ENCODE results near the gene SIRPA.

SIRPA gene

GRCh38 chr20:1871807-1872458 lies 23.3 kb upstream of the SIRPA start:
- Histone ChIP-seq H2BK5ac (ENCODE audit: low read depth, low read length, poor library complexity, severe bottlenecking) (no peak overlapping the region), H3K4me2 (ENCODE audit: low read length, poor library complexity, severe bottlenecking) (no peak overlapping the region), H3K18ac (ENCODE audit: low read depth in 1 of 2, low read length in 2 of 2) (no peak overlapping the region), H2AK5ac (ENCODE audit: low read length, severe bottlenecking) (no peak overlapping the region), H2BK15ac (ENCODE audit: low read depth, poor library complexity, severe bottlenecking) (no peak overlapping the region), H2AFZ (ENCODE audit: low read depth, low read length) (no peak overlapping the region), H3K27ac (ENCODE audit: low read length, poor library complexity, severe bottlenecking) (no peak overlapping the region), H2BK12ac (ENCODE audit: low read length in 2 of 2) (no peak overlapping the region), H3K9ac (ENCODE audit: low read length) (no peak overlapping the region), H4K91ac (ENCODE audit: low read length) (no peak overlapping the region), H3K4me3 (ENCODE audit: insufficient read depth in 1 of 2, low read depth in 1 of 2, low read length in 2 of 2) (no peak overlapping the region), H3K4ac (ENCODE audit: low read depth in 1 of 2, low read length in 2 of 2) (no peak overlapping the region), H3K27me3 (ENCODE audit: control insufficient read depth in 1 of 2, insufficient read depth in 1 of 2, low read length in 2 of 2) (peaks cover 13 to 52% of the 10 kb centered on the region in 2 experiments), H3K79me1 (replicated peaks; ENCODE audit: low read length, poor library complexity, severe bottlenecking) (no peaks in the 10 kb centered on the region), H4K8ac (ENCODE audit: low read length) (no peak overlapping the region), H3K9me3 (ENCODE audit: control insufficient read depth, low read length) (peaks cover 3% of the 10 kb centered on the region), H3K23ac (ENCODE audit: low read length in 2 of 2) (no peak overlapping the region), H3K4me1 (ENCODE audit: control insufficient read depth, insufficient read depth, low read depth, low read length) (no peaks in the 10 kb centered on the region), H3K36me3 (ENCODE audit: control insufficient read depth in 1 of 2, insufficient read depth in 2 of 2, low read depth in 1 of 2, low read length in 2 of 2) (no peaks in the 10 kb centered on the region), H3K14ac (ENCODE audit: low read length in 2 of 2) (peak overlapping the region in 1 of 2 experiments; percentile 68), H2BK120ac (ENCODE audit: low read depth, low read length) (no peak overlapping the region)
- DNase-seq: no peak
- 93% methylated on average over 7 of the region's 7 CpGs for WGBS

DNA sequence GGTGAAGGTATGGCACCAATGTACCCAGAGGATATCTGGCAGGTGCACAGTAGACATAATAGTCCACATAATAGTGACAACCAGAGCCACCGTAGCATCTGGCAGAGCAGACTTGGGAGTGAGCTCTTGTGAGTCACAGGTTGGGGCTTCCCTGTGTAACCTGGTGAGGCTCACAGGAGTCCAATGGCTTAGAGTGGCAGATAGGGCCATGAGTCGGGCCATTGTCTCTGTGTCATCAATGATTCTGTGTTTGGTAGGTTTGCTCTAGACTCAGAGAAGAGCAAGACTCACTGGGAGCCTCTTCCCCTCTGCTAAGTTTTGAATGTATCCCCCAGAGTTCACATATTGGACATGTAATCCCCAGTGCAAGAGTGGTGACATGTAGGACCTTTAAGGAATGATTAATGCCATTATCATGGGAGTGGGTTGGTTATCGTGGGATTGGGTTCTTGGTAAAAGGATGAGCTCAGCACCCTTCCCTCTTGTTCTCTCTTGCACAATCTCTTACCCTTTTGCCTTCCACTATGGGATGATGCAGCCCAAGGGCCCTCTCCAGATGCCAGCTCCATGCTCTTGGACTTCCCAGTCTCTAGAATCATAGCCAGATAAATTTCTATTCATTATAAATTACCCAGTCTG lies 22.6 kb upstream of the SIRPA start:
- peaks cover 6 to 51% of the 10 kb centered on the region in 2 experiments for H3K27me3 ChIP-seq (ENCODE audit: control insufficient read depth in 1 of 2, insufficient read depth in 1 of 2, low read length in 2 of 2)
- H3K23ac ChIP-seq (ENCODE audit: low read length in 2 of 2): no peak overlapping the region
- DNase-seq: no peak
- WGBS: 89% methylated on average over 3 of the region's 3 CpGs
- no peaks in the 10 kb centered on the region for H3K4me1 ChIP-seq (ENCODE audit: control insufficient read depth, insufficient read depth, low read depth, low read length)
- no peak overlapping the region for H2BK12ac ChIP-seq (ENCODE audit: low read length in 2 of 2)
- H3K18ac ChIP-seq (ENCODE audit: low read depth in 1 of 2, low read length in 2 of 2): no peak overlapping the region
- no peak overlapping the region for H3K9ac ChIP-seq (ENCODE audit: low read length)
- H3K4me2 ChIP-seq (ENCODE audit: low read length, poor library complexity, severe bottlenecking): no peak overlapping the region
- H4K91ac ChIP-seq (ENCODE audit: low read length): no peak overlapping the region
- H4K8ac ChIP-seq (ENCODE audit: low read length): no peak overlapping the region
- no peak overlapping the region for H2AFZ ChIP-seq (ENCODE audit: low read depth, low read length)
- H3K9me3 ChIP-seq (ENCODE audit: control insufficient read depth, low read length): peaks cover 3% of the 10 kb centered on the region
- H3K36me3 ChIP-seq (ENCODE audit: control insufficient read depth in 1 of 2, insufficient read depth in 2 of 2, low read depth in 1 of 2, low read length in 2 of 2): no peaks in the 10 kb centered on the region
- H3K4me3 ChIP-seq (ENCODE audit: insufficient read depth in 1 of 2, low read depth in 1 of 2, low read length in 2 of 2): no peak overlapping the region
- no peak overlapping the region for H2BK5ac ChIP-seq (ENCODE audit: low read depth, low read length, poor library complexity, severe bottlenecking)
- H2BK120ac ChIP-seq (ENCODE audit: low read depth, low read length): no peak overlapping the region
- no peak overlapping the region for H2BK15ac ChIP-seq (ENCODE audit: low read depth, poor library complexity, severe bottlenecking)
- H3K14ac ChIP-seq (ENCODE audit: low read length in 2 of 2): no peak overlapping the region
- no peaks in the 10 kb centered on the region for H3K79me1 ChIP-seq (replicated peaks; ENCODE audit: low read length, poor library complexity, severe bottlenecking)
- H2AK5ac ChIP-seq (ENCODE audit: low read length, severe bottlenecking): no peak overlapping the region
- no peak overlapping the region for H3K4ac ChIP-seq (ENCODE audit: low read depth in 1 of 2, low read length in 2 of 2)
- H3K27ac ChIP-seq (ENCODE audit: low read length, poor library complexity, severe bottlenecking): no peak overlapping the region

DNA sequence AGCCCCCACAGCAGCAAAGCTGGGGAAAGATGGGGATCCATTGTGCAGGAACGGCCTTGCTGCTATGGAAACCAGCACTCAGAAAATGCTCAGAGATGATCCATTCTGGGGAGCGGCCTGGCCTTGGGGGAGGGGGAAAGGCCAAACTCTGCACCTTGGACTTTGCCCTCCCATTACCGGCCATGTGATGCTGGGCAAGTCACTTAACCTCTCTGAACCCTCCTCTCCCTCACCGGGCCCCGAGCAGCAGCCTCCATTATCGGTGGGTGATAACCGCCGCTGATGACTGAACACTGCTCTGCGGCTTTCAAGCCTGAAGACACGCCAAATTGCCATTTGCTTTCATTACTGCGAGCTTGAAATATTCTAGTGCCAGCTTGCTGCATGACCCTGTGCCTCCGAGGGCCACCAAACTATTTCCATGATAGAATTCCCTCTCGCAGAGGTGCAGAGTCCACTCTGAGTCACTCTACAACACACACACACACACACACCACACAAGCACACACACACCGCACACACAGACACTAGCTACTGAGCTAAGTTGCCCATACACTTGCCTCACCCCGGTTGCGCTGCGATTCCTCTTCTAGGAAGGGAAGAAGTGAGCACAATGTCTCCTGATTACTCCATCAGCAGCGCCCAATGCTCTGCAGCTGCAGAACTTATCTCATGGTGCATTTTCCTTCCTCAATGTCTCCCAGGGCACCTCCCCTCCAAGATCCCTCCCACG lies 20.6 kb upstream of the SIRPA start:
- no peak for DNase-seq
- no peaks in the 10 kb centered on the region for H3K79me1 ChIP-seq (replicated peaks; ENCODE audit: low read length, poor library complexity, severe bottlenecking)
- WGBS: 85% methylated on average over 19 of the region's 19 CpGs
- H3K4ac ChIP-seq (ENCODE audit: low read depth in 1 of 2, low read length in 2 of 2): no peak overlapping the region
- H3K4me2 ChIP-seq (ENCODE audit: low read length, poor library complexity, severe bottlenecking): no peak overlapping the region
- H3K18ac ChIP-seq (ENCODE audit: low read depth in 1 of 2, low read length in 2 of 2): no peak overlapping the region
- no peak overlapping the region for H3K4me3 ChIP-seq (ENCODE audit: insufficient read depth in 1 of 2, low read depth in 1 of 2, low read length in 2 of 2)
- no peak overlapping the region for H4K8ac ChIP-seq (ENCODE audit: low read length)
- no peak overlapping the region for H2AK5ac ChIP-seq (ENCODE audit: low read length, severe bottlenecking)
- no peak overlapping the region for H2AFZ ChIP-seq (ENCODE audit: low read depth, low read length)
- H2BK120ac ChIP-seq (ENCODE audit: low read depth, low read length): no peak overlapping the region
- H4K91ac ChIP-seq (ENCODE audit: low read length): peak overlapping the region; percentile 29
- H3K36me3 ChIP-seq (ENCODE audit: control insufficient read depth in 1 of 2, insufficient read depth in 2 of 2, low read depth in 1 of 2, low read length in 2 of 2): no peaks in the 10 kb centered on the region
- H2BK12ac ChIP-seq (ENCODE audit: low read length in 2 of 2): no peak overlapping the region
- H3K4me1 ChIP-seq (ENCODE audit: control insufficient read depth, insufficient read depth, low read depth, low read length): no peaks in the 10 kb centered on the region
- H2BK15ac ChIP-seq (ENCODE audit: low read depth, poor library complexity, severe bottlenecking): no peak overlapping the region
- no peak overlapping the region for H3K23ac ChIP-seq (ENCODE audit: low read length in 2 of 2)
- H2BK5ac ChIP-seq (ENCODE audit: low read depth, low read length, poor library complexity, severe bottlenecking): no peak overlapping the region
- H3K27me3 ChIP-seq (ENCODE audit: control insufficient read depth in 1 of 2, insufficient read depth in 1 of 2, low read length in 2 of 2): peaks cover 7 to 67% of the 10 kb centered on the region in 2 experiments
- peaks cover 3% of the 10 kb centered on the region for H3K9me3 ChIP-seq (ENCODE audit: control insufficient read depth, low read length)
- H3K27ac ChIP-seq (ENCODE audit: low read length, poor library complexity, severe bottlenecking): no peak overlapping the region
- no peak overlapping the region for H3K9ac ChIP-seq (ENCODE audit: low read length)
- no peak overlapping the region for H3K14ac ChIP-seq (ENCODE audit: low read length in 2 of 2)

- no peak overlapping the region for H2BK15ac ChIP-seq (ENCODE audit: low read depth, poor library complexity, severe bottlenecking)
- WGBS: 88% methylated on average over 4 of the region's 4 CpGs
- H3K23ac ChIP-seq (ENCODE audit: low read length in 2 of 2): no peak overlapping the region
- H3K18ac ChIP-seq (ENCODE audit: low read depth in 1 of 2, low read length in 2 of 2): no peak overlapping the region
- peak overlapping the region; percentile 29 for H4K91ac ChIP-seq (ENCODE audit: low read length)
- no peak overlapping the region for H4K8ac ChIP-seq (ENCODE audit: low read length)
- H3K4ac ChIP-seq (ENCODE audit: low read depth in 1 of 2, low read length in 2 of 2): no peak overlapping the region
- no peak overlapping the region for H3K9ac ChIP-seq (ENCODE audit: low read length)
- no peak overlapping the region for H2AK5ac ChIP-seq (ENCODE audit: low read length, severe bottlenecking)
- H3K4me1 ChIP-seq (ENCODE audit: control insufficient read depth, insufficient read depth, low read depth, low read length): no peaks in the 10 kb centered on the region
- H3K9me3 ChIP-seq (ENCODE audit: control insufficient read depth, low read length): peaks cover 3% of the 10 kb centered on the region
- H3K36me3 ChIP-seq (ENCODE audit: control insufficient read depth in 1 of 2, insufficient read depth in 2 of 2, low read depth in 1 of 2, low read length in 2 of 2): no peaks in the 10 kb centered on the region
- DNase-seq: no peak
- no peak overlapping the region for H3K4me3 ChIP-seq (ENCODE audit: insufficient read depth in 1 of 2, low read depth in 1 of 2, low read length in 2 of 2)
- H2BK120ac ChIP-seq (ENCODE audit: low read depth, low read length): no peak overlapping the region
- no peaks in the 10 kb centered on the region for H3K79me1 ChIP-seq (replicated peaks; ENCODE audit: low read length, poor library complexity, severe bottlenecking)
- H3K27ac ChIP-seq (ENCODE audit: low read length, poor library complexity, severe bottlenecking): no peak overlapping the region
- H3K27me3 ChIP-seq (ENCODE audit: control insufficient read depth in 1 of 2, insufficient read depth in 1 of 2, low read length in 2 of 2): peaks cover 12 to 69% of the 10 kb centered on the region in 2 experiments
- H2BK5ac ChIP-seq (ENCODE audit: low read depth, low read length, poor library complexity, severe bottlenecking): no peak overlapping the region
- H3K4me2 ChIP-seq (ENCODE audit: low read length, poor library complexity, severe bottlenecking): no peak overlapping the region
- no peak overlapping the region for H2AFZ ChIP-seq (ENCODE audit: low read depth, low read length)
- H2BK12ac ChIP-seq (ENCODE audit: low read length in 2 of 2): no peak overlapping the region
- H3K14ac ChIP-seq (ENCODE audit: low read length in 2 of 2): no peak overlapping the region
These were observed 20.0 kb upstream of the SIRPA start for GRCh38 chr20:1875183-1875554.
